GM19372 (cell line): Measurements from ENCODE around the gene SYNE2.

Experiments
- ATAC-seq: cut with Tn5 transposase; IDR thresholded peaks from one replicate; pipeline ENCODE4 v1.9.1; 2021; ENCODE audit warnings: mild to moderate bottlenecking, low read depth, moderate library complexity; ENCODE audit not compliant: unreplicated experiment

SYNE2 gene

DNA sequence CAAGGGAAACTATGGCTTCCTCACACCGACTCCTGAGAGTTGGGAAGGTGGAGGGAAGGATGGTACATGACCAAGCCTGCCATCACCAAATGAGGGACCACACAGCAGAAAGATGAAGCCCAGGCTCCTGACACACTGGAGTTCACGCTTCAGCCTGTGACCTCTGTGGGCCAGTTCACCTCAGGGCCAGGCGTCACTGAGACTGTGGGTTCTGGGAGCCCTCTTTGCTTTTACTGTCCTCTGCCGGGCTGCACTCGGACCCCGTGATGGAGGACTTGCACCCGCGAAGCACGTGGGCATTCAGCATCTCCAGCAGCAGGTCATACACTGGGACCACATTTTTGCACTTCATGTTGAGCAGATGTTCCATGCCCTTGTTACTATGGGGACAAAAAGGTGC lies 380.1 kb downstream of the SYNE2 start:
- no peak for ATAC-seq

- ATAC-seq = no peak
Observed at GRCh38 chr14:64233531-64234190, 380.9 kb downstream of the SYNE2 start.

DNA sequence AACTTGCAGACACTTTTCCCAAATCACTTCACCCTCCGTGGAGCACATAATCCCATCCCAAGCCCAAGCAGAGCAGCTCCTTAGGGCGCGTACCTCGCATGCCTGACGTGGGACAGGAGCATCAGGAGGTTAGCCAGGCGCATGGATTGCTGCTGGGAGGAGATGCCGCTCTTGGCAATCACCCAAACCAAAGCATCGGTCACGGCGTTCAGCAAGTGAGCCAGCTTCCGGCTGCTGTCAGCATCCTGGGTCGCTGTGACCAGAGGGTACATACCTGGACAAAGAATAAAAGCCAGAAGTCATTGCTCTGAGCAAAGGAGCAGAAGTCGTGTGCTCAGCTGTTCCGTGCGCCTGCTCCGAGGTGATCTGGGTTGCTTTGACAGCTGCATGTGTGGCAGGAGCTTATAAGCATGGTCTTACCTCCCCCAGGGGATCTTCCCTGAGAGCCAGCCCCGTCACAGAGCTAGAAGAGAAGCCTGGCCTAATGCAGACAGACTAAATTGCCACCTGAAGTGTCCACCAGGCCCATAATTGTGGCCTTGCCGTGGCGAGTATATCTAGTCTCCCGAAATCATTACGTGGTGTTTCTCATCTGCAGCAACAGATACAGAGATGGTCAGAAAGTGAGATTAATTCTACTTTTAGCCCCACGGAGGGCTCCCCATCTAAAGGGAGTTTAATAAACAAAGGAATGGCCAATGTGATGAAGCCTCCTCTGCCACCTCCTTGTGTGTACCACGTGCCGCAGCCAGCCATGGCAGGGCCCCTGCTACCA lies 382.3 kb downstream of the SYNE2 start:
- ATAC-seq = peak; percentile 11

GRCh38 chr14:64235652-64236640 lies 383.1 kb downstream of the SYNE2 start:
- peak; percentile 63 for ATAC-seq

DNA sequence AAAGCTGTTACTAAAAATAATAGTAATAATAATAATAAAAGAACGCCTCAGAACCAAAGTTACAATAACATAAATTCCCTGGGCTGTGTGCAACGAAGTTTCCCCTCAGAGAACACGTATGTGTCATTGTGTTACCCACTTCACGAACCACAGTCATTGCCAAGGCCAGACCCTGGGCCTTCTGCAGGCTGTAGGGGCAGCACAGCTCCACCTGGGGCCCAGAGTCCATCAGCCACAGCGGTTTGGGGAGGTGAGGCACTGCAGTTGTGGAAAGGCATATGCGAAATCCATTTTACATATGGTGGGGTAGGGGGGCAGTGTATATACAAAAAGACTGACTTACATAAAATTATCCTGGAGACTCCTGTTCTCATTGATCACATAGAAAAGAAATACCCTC lies 385.2 kb downstream of the SYNE2 start:
- ATAC-seq = no peak

- no peak for ATAC-seq
Observed at GRCh38 chr14:64238631-64239030, 385.8 kb downstream of the SYNE2 start.

DNA sequence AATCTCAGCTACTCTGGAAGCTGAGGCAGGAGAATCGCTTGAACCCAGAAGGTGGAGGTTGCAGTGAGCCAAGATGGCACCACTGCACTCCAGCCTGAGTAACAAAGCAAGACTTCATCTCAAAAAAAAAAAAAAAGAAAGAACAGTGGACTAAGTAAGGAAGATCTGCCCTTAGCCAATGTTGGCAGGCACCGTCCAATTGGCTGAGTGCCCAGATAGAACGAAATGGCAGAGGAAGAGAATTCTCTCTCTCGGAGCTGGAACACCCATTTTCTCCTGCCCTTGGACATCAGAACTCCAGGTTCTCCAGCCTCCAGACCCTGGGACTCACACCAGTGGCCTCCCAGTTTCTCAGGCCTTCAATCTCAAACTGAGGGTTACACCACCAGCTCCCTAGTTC lies 391.5 kb downstream of the SYNE2 start:
- no peak for ATAC-seq

DNA sequence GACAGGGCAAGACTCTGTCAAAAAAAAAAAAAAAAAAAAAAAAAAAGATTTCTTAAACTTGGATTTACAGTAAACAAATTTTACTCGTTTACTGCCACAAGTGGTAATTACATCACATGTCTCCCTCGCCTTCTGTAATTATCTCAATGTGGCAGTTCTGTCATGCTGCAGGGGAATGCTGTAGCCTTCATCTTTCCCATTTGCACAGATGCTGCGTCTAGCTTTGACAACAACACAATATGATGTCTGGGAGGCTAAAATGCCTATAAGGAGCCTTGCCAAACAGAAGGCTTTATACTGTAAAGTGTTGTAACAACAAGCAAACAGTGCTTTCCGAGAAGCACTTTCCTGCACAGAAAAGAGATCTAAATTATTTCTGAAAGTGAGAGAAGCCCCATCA lies 392.7 kb downstream of the SYNE2 start:
- ATAC-seq = no peak

GRCh38 chr14:64246688-64247087 lies 393.9 kb downstream of the SYNE2 start:
- ATAC-seq = no peak

DNA sequence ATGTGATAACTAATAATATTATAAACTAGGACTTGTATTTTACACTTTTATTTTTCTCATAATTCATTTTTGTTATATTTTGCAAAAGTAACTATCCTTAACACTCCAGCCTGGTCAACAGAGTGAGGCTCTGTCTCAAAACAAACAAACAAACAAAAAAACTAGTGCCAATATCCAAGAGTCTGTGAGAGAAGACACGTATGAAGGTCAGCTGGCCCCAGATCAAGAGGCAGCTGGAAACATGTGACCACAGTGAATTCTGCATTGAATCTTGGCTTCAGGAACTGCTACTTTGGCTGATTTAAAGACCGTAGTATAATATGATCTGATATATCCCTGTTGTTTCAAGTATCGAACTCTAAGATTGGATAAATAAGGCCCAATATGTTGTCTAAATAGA lies 394.4 kb downstream of the SYNE2 start:
- ATAC-seq = no peak

DNA sequence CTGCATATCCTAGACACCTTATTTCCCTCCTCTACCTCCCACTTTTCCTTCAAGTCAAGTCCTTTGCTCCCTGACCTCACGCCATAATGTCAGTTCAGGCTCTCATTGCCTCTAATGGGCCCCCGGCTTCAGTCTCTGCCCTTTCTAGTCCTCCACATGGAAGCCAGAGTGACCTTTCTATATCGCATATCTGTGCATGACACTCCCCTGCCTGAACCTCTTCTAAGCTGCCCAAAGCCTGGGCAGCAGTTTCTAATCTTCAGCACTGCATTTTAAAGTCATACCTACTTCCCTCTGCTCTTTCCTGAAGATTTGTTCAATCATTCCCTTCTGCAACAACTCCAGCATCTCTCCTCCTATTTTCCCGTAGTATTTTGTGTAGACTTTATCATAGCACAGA lies 395.9 kb downstream of the SYNE2 start:
- ATAC-seq = no peak

DNA sequence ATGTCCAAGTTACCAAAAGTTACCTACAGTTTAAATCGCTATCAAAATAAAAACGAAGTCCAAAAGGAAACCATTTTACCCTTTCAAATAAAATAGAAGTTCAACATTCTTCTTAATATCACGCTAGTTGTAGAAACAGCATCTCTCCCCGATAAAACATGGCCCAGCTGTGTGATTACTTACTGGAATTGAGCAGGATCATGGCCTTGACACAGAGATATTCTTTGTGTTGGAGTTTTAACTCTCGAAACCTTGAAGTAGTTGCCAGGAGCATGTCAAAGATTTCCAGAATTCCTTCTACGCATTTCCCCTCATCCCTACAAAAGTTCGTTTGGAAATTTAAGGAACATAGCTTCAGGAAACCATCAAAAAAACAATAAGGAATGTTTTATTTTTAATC lies 396.6 kb downstream of the SYNE2 start:
- no peak for ATAC-seq

- no peak for ATAC-seq
Observed at GRCh38 chr14:64253672-64254071, 400.9 kb downstream of the SYNE2 start.

GRCh38 chr14:64255756-64256155 lies 403.0 kb downstream of the SYNE2 start:
- ATAC-seq = no peak

GRCh38 chr14:64260418-64260817 lies 407.6 kb downstream of the SYNE2 start:
- no peak for ATAC-seq

DNA sequence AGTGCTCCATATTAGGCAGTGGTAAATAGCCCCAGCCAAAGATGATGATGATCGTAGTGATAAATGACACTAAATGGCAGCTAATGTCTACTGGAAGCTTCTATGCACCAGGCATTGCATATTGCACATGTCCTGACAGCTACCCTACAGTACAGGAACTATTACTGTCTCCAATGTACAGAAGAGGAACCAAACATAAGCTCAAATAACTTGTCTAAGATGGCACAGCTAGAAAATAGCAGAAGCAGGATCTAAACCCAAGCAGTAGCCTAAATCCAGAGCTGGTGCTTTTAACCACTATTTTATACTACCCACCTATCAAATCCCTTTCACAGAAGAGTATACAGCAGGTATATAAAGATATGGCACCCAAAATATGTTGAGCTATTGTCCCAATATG lies 412.4 kb downstream of the SYNE2 start:
- ATAC-seq = no peak

GRCh38 chr14:64266239-64266638 lies 413.4 kb downstream of the SYNE2 start:
- no peak for ATAC-seq

GRCh38 chr14:64272019-64272418 lies 419.2 kb downstream of the SYNE2 start:
- no peak for ATAC-seq
